Ureter (tissue), 1 donor: ENCODE measurements around the gene FCF1. TPM values are rescaled to one million over a fixed set of nuclear protein-coding genes. Genes with fewer than 3 reads are reported as not detected.
"Not testable (repeated sequence)": the region's sequence is repeated elsewhere in the genome, so short reads cannot be mapped to it uniquely, and the experiment has no call there.

Experiments
- DNase-seq: peaks from one replicate; pipeline ENCODE4 v3.0.0-alpha.2; 2020; ENCODE audit warnings: low spot score
- total RNA-seq: library from RNA; stranded (reverse); gene quantifications from one replicate; pipeline ENCODE4 v1.2.4, GENCODE V29; 2023
- donor health status: DM: yes; HTN: yes; CAD: no.

Gene FCF1
- total RNA-seq, 1 donor from 2014 or later, result 54.6 TPM

GRCh38 chr14:74698465-74698864, 14.5 kb upstream of the FCF1 start:
- no peak for DNase-seq

GRCh38 chr14:74702293-74702692, 10.7 kb upstream of the FCF1 start:
- no peak for DNase-seq

- no peak for DNase-seq
Measured at GRCh38 chr14:74703043-74703442, 9.9 kb upstream of the FCF1 start.

- no peak for DNase-seq
Measured at GRCh38 chr14:74704656-74705055, 8.3 kb upstream of the FCF1 start.

GRCh38 chr14:74705613-74706500, 7.1 kb upstream of the FCF1 start:
- DNase-seq, result no peak

GRCh38 chr14:74710480-74710879, 2.5 kb upstream of the FCF1 start:
- no peak for DNase-seq

- DNase-seq, result no peak
Measured at GRCh38 chr14:74711651-74712050, 1.3 kb upstream of the FCF1 start.

- no peak for DNase-seq
Measured at GRCh38 chr14:74713395-74713735, 421 bp downstream of the FCF1 start.

GRCh38 chr14:74720526-74720925, 7.6 kb downstream of the FCF1 start:
- no peak for DNase-seq

GRCh38 chr14:74723134-74723533, 10.2 kb downstream of the FCF1 start:
- DNase-seq, result no peak

- no peak for DNase-seq
Measured at GRCh38 chr14:74732387-74732786, 19.4 kb downstream of the FCF1 start.

- no peak for DNase-seq
Measured at GRCh38 chr14:74733221-74733620, 20.3 kb downstream of the FCF1 start.

- no peak for DNase-seq
Measured at GRCh38 chr14:74735125-74735524, 22.2 kb downstream of the FCF1 start.

GRCh38 chr14:74737753-74738325, 24.9 kb downstream of the FCF1 start:
- DNase-seq, result no peak

- no peak for DNase-seq
Measured at GRCh38 chr14:74739293-74740030, 26.5 kb downstream of the FCF1 start.

GRCh38 chr14:74747237-74747636, 34.3 kb downstream of the FCF1 start:
- no peak for DNase-seq

GRCh38 chr14:74754157-74754556, 41.2 kb downstream of the FCF1 start:
- DNase-seq, result no peak

GRCh38 chr14:74754899-74755298, 42.0 kb downstream of the FCF1 start:
- no peak for DNase-seq

GRCh38 chr14:74756326-74756725, 43.4 kb downstream of the FCF1 start:
- no peak for DNase-seq

GRCh38 chr14:74758505-74758904, 45.6 kb downstream of the FCF1 start:
- not testable (repeated sequence) for DNase-seq

GRCh38 chr14:74762917-74763802, 50.2 kb downstream of the FCF1 start, which contains the start of gene YLPM1:
Gene YLPM1, plus strand, starts transcription at chr14:74763316. Its CDS starts 174 bp downstream, at chr14:74763490.
- peak; percentile 93 for DNase-seq
